ENCODE results near the gene STAT1.

DNA sequence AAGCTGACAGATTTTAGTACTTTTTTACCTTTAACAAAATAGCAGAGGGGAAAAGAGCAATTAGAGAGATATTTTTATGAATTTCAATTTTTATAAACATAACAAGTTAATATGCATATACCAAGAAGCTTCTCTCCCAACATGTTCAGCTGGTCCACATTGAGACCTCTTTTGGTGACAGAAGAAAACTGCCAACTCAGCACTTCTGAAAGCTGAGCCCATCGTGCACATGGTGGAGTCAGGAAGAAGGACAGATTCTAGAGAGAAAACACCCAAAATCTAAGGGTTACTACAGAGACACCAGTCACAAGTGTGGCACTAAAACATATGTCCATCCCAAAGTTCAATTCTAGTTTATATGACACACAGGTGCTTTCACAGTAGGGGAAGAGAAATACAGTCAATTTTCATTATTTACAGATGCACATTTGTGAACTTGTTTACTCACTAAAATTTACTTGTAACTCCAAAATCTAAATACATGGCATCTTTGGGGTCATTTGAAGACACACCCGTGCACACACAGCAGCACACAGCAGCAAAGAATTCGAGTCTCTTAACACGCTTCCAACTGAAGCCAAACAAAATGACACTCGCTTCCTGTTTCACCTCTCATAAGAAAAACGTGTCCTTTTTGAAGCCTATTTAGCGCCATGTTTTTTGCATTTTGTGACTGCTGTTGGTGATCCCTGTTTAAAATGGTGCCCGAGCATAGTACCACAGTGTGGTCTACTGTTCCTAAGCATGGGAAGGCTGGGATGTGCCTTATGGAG is 31.5 kb downstream of the STAT1 start:
- TF ChIP-seq, protein P1, sequence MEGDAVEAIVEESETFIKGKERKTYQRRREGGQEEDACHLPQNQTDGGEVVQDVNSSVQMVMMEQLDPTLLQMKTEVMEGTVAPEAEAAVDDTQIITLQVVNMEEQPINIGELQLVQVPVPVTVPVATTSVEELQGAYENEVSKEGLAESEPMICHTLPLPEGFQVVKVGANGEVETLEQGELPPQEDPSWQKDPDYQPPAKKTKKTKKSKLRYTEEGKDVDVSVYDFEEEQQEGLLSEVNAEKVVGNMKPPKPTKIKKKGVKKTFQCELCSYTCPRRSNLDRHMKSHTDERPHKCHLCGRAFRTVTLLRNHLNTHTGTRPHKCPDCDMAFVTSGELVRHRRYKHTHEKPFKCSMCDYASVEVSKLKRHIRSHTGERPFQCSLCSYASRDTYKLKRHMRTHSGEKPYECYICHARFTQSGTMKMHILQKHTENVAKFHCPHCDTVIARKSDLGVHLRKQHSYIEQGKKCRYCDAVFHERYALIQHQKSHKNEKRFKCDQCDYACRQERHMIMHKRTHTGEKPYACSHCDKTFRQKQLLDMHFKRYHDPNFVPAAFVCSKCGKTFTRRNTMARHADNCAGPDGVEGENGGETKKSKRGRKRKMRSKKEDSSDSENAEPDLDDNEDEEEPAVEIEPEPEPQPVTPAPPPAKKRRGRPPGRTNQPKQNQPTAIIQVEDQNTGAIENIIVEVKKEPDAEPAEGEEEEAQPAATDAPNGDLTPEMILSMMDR (conservative IDR thresholded peaks at IDR 0.05; ENCODE audit: low read length) = no peak
- TF ChIP-seq EZH2phosphoT487 (IDR thresholded peaks at IDR 0.05; ENCODE audit: borderline replicate concordance) = no peak

Data from Loucy (cell line).